D341Med (cell line): ENCODE measurements around the gene GOLT1A.
"Not testable (repeated sequence)": the region's sequence is repeated elsewhere in the genome, so short reads cannot be mapped to it uniquely, and the experiment has no call there.

Experiments used
- DNase-seq: peaks from one replicate; pipeline ENCODE4 v3.0.0; 2012; ENCODE audit warnings: low spot score

Gene GOLT1A

DNA sequence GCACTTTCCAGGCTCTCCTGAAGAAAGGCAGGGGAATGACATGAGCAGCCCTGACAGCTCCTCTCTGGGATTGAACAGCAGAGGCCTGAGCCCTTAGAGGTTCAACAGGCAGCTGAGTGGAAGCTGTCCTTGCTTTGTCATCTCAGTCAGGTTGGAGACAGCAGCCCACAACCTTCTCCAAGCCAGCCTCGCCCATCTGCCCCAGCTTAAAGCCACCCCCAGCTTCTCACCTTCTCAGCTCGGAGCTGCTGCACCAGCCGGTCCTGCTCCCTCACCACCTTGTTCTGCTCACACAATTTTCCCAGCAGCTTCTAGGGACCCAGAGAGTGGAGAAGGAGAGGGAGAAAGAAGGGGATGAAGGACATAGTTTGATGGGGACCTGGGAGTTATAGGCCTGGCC lies 35.2 kb upstream of the GOLT1A start:
- DNase-seq = no peak

DNA sequence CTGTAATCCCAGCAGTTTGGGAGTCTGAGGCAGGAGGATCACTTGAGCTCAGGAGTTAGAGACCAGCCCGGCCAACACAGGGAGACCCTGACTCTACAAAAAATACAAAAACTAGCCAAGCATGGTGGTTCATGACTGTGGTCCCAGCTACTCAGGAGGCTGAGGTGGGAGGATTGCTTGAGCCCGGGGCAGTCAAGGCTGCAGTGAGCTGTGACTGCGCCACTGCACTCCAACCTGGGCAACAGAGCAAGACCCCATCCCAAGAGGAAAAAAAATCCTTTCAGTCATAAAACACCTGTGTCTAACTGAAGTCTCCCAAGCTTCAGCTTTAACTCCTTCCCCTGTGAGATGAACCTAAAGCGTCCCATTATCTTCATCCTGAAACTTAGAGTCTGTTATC lies 33.1 kb upstream of the GOLT1A start:
- no peak for DNase-seq

DNA sequence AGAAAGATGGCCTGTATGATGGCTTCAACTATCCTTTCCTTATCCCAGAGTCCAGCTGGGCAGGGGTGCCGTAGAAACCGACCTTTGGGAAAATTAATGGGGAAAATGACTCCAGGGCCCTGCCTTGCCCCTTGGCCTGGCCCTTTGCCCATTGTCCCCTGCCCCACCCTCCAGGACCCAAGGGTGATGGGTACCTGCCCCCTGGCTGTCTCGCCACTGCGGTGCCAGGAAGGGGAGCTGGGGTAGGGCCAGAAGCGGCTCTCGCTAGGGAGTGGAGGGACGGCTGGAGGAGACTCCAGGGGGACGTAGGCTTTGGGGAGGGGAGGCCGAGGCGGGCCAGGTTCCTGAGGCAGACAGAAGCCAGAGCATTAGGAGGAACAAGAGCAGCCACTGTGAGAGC lies 29.1 kb upstream of the GOLT1A start:
- DNase-seq = no peak

DNA sequence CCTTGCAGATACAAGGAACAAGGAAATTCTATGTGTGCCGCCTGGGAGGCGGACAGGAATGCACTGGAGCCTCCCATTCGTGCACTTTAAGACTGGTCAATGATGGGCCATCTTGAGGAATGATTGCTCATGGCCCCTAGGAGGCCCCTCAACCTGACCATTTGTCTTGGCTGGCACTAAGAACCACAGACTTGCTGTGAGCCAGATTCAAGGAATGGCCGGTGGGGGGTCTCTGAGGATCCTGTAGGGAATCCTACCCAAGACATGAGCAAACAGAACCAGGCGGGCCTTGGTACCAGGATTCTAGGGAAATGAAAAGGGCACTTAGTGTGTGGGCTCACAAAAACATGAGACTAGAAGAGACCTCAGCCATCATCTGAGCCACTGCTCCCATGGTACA lies 28.1 kb upstream of the GOLT1A start:
- no peak for DNase-seq

- DNase-seq = no peak
These were observed 27.3 kb upstream of the GOLT1A start for GRCh38 chr1:204241050-204241449.

DNA sequence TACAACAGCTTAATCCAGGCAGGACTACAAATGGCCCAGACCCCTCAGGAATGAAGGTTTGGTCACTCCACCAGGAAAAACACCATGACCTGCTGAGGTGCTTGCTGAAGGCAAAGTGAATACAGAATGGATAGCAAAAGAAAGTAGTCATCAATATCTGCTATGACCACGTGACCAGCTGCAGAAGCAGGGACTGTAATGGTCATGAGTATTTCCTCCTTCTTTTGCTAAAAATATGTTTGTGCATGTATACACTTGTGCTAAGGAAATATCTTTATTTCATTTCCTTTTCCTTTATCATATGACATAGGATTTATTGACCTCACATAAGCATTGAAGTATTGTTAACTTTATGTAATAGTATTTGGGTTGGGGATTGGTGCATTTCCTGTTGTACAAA lies 26.4 kb upstream of the GOLT1A start:
- no peak for DNase-seq

DNA sequence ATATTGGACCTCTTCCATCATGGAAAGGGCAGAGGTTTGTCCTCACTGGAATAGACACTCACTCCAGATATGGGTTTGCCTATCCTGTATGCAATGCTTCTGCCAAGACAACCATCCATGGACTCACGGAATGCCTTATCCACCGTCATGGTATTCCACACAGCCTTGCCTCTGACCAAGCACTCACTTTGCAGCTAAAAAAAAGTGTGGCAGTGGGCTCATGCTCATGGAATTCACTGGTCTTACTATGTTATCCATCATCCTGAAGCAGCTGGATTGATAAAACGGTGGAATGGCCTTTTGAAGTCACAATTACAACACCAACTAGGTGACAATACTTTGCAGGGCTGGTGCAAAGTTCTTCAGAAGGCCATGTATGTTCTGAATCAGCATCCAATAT lies 25.6 kb upstream of the GOLT1A start:
- DNase-seq = not testable (repeated sequence)

GRCh38 chr1:204238520-204238919 lies 24.7 kb upstream of the GOLT1A start:
- DNase-seq = not testable (repeated sequence)

GRCh38 chr1:204237515-204237914 lies 23.7 kb upstream of the GOLT1A start:
- DNase-seq = not testable (repeated sequence)

- no peak for DNase-seq
These were observed 18.7 kb upstream of the GOLT1A start for GRCh38 chr1:204232526-204232925.

- DNase-seq = no peak
These were observed 16.4 kb upstream of the GOLT1A start for GRCh38 chr1:204230211-204230610.

GRCh38 chr1:204228896-204229295 lies 15.1 kb upstream of the GOLT1A start:
- DNase-seq = peak; percentile 14

GRCh38 chr1:204227996-204228785 lies 14.4 kb upstream of the GOLT1A start:
- DNase-seq = peak; percentile 30

DNA sequence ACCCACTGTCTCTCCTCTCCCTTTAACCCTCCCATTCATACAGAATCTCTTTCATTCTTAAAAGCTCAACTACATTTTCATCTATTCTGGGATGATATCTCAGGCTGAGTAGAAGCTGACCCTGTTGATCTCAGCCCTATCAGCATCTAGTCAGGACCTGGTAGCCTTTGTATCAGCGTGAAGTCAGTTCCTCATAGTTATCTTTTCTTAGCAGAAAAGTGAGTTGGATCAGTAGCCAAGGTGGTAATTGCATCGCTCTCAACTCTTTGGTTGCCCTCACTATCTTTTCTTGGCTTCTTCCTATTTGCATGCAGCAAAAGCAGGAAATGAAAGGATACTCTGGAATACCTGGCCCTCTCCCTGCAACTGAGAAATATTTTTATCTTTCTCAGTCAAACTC lies 13.6 kb upstream of the GOLT1A start:
- DNase-seq = no peak

- DNase-seq = peak; percentile 27
These were observed 12.3 kb upstream of the GOLT1A start for GRCh38 chr1:204225841-204226735.

DNA sequence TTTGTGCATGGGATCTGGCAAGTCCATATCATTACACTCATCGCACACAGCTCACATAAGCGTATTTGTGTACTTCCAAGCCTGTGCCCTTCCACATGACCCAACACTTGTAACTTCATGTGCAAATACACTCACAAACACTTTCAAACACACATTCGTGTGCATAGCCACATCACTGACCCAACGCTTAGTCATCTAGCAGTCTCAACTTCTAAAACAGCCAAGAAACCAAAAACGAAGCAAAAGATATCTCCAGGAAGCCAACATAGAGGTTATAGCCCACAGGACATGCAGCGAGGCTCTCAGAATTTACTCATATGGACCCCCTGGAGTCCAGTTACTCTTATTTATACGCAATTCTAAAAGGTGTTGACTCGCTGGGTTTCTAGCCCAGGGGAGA lies 10.9 kb upstream of the GOLT1A start:
- DNase-seq = peak; percentile 8

GRCh38 chr1:204223129-204223860 lies 9.5 kb upstream of the GOLT1A start:
- DNase-seq = peak; percentile 26

DNA sequence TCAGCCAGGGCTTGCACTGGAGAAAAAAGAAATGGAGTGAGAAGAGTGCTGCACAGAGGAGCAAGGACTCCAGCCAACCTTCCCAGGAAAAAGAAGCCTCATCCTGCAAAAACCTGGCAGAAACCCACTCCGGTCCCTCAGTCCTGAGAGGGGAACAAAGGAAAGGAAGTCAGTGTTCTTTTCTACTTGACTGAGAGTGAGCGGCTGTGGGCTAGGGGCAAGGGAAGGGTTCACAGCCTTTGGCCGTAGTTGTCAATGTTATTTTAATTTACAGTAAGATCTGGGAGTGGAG lies 8.9 kb upstream of the GOLT1A start:
- DNase-seq = peak; percentile 9

DNA sequence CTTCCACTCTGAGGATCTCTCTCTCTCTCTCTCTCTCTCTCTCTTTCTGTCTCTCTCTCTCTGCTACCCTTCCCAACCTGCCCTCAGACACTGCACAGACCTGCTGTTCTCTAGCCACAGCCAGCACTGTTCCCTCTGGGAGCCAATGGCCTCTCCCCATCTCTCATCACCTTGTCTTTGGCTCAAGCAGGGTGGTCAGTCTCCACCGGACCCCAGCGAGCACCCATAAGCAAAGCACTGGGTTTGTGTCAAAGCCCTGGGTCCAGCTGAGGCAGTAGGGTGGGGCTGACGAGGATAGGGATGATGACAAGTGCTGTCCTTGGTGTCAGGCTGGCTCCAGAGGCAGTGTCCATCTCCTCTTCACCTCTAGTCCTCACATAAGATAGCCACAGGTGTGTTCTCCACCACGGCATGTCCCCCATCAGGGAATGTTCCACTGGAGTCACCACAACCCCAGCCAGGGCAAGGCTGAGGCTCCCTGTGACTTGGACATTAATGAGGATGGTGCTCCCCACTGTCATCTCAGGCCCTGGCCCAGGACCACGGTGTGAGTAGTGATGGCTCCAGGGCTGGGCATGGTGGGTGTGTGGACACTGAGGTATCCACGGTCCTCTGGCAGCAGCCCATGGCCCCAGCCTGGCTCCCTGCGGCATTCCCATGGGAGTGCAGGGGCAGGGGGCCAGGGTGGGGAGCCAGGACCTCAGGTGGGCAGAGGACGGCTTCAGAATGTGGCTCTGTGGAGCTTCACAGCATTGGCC lies 8.4 kb upstream of the GOLT1A start:
- DNase-seq = peak; percentile 18

DNA sequence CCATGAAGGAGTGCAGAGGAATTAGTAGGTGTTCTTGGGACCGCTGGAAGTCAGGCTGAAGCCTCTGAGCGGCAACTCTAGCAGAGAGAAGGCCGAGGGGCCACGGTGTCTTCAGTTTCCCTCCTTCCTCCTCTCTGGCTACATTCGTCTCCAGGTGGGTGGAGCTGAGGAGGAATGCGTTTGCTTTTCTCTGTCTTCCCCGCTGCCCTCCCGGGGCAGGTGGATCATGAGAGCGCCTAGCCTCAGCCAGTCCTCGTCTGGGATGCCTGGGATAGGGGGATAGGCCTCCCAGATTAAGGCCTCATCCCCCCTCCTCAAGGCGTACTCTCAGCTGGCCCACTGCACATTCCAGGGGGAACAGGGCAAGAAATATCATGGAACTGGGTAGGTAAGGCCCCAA lies 7.5 kb upstream of the GOLT1A start:
- peak; percentile 22 for DNase-seq

GRCh38 chr1:204219971-204220616 lies 6.3 kb upstream of the GOLT1A start:
- peak; percentile 18 for DNase-seq
